ENCODE measurements around the gene CIDEB. TPM values are rescaled to one million over a fixed set of nuclear protein-coding genes. Genes with fewer than 3 reads are reported as not detected.

The CIDEB gene
- total RNA-seq, 4 donors from 2014 or later: 22.3 to 184 (median 136) TPM

DNA sequence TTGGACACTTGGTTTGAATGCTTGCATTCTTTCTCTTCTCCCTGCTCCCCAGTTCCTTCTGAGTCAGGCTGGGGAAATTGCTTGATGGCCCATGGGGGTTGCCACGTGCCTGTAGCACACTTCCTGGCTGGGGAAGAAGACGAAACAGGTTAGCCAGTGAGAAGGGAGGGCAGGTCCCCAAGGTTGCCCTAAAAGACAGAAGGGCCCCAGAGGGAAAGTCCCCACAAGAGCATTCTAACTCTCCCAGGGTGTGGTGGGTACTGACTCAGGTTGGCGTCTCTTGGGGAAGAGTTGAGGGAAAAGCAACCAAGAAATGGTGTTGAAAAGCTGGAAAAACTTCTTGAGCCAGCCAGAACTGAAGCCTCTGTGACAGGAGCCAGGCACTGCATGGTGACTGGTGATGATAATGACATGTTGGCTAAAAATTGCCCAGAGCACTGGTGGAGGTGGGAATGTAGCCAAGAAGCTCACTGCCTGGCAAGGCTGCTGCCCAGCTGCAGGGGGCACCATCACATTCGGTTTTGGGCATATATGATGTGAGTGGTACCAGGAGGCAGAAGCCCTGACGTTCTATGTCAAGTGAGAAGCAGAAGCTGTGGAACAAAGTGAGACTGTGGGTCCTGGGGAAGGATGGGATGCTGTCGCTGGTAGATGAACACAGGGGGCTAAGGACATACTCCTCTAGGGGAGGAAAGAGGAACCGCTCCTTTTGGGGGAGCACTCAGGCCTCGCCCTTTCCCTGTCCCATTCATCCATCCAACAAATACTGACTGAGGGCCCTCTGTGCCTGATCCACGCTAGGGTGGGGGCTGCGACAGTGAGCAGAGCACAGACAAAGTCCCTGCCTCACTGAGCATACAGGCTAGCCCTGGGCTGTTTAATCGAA, 28.2 kb downstream of the CIDEB start:
- Histone ChIP-seq H3K9me3 (no peaks in the 10 kb centered on the region), H3K4me1 (no peaks in the 10 kb centered on the region), H3K36me3 (no peaks in the 10 kb centered on the region), H3K27ac (peak overlapping the region in 1 of 4 donors; percentile 50), H3K27me3 (no peaks in the 10 kb centered on the region), H3K4me3 (no peak overlapping the region)
- TF ChIP-seq POLR2A (IDR thresholded peaks at IDR 0.05): no peak
- TF ChIP-seq, protein P1, sequence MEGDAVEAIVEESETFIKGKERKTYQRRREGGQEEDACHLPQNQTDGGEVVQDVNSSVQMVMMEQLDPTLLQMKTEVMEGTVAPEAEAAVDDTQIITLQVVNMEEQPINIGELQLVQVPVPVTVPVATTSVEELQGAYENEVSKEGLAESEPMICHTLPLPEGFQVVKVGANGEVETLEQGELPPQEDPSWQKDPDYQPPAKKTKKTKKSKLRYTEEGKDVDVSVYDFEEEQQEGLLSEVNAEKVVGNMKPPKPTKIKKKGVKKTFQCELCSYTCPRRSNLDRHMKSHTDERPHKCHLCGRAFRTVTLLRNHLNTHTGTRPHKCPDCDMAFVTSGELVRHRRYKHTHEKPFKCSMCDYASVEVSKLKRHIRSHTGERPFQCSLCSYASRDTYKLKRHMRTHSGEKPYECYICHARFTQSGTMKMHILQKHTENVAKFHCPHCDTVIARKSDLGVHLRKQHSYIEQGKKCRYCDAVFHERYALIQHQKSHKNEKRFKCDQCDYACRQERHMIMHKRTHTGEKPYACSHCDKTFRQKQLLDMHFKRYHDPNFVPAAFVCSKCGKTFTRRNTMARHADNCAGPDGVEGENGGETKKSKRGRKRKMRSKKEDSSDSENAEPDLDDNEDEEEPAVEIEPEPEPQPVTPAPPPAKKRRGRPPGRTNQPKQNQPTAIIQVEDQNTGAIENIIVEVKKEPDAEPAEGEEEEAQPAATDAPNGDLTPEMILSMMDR (IDR thresholded peaks at IDR 0.05): peak in 1 of 6 experiments; percentile 20
- peak in 2 of 3 donors; percentile 61 to 65 for DNase-seq

DNA sequence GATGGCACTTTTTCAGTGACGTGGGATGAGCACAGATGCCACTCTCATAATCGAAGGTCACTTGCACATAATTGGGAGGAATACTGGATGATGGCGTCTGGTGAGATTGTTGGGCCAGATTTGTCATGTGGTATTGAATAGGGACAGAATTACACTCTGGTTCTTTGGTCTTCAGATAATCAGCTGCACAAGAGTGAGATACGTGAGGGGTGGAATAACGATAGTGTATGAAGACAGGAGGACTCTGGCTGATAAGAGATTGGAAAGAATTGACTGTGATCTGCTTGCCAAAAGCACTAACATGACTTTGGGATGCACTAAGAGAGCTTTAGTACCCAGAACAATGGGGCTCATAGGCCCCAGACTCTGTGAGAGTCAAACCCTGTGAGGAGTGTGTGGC, 29.4 kb downstream of the CIDEB start:
- no peak for TF ChIP-seq POLR2A (IDR thresholded peaks at IDR 0.05)
- no peak for DNase-seq
- no peak overlapping the region for H3K4me3 ChIP-seq

DNA sequence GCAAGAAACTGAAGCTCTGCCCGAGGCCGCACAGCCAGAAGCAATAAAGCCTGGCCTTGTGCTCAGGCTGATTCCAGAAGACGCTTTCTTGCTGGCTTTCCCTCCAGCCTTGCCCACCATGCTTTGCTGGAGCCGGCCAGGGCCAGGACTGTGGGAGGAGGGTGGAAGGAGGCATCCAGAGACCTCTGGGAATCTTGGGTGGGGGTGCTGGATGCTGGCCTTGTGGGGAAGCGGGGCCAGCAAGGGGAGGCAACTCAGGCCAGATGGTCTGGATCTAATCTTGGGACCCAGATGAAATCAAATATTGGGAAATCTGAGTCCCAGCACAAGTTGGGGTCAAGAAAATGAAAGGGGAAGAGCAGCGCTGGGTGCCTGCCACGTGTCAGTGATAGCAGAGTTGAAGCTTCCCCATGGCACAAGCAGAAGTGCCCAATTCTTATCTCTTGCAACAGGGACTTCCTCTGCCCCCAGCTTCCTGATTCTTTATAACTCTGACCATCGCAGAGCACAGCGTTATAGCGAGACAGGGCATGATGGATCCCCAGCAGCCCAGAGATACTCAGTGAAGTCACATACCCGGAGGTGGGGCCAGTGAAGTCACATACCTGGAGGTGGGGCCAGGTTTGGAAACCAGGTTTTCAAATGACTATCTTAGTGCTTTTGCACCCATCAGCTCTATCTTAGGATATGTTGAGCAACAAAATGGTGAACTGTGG, 30.0 kb downstream of the CIDEB start:
- Histone ChIP-seq H3K4me3 (no peak overlapping the region), H3K27me3 (no peaks in the 10 kb centered on the region), H3K4me1 (peaks cover 0 to 4% (median 0%) of the 10 kb centered on the region in 4 donors), H3K27ac (peak overlapping the region in 2 of 4 donors; percentile 26 to 55), H3K36me3 (no peaks in the 10 kb centered on the region), H3K9me3 (no peaks in the 10 kb centered on the region)
- peak in 1 of 3 donors; percentile 29 for DNase-seq
- TF ChIP-seq, protein P1 (IDR thresholded peaks at IDR 0.05): no peak
- TF ChIP-seq POLR2A (IDR thresholded peaks at IDR 0.05): no peak

More for the DNA sequence above, 29.4 kb downstream of the CIDEB start:
- H3K4me1 ChIP-seq: peaks cover 0 to 4% (median 0%) of the 10 kb centered on the region in 4 donors
- no peaks in the 10 kb centered on the region for H3K9me3 ChIP-seq
- H3K27ac ChIP-seq: peak overlapping the region in 1 of 4 donors; percentile 55
- no peaks in the 10 kb centered on the region for H3K27me3 ChIP-seq
- H3K36me3 ChIP-seq: no peaks in the 10 kb centered on the region

DNA sequence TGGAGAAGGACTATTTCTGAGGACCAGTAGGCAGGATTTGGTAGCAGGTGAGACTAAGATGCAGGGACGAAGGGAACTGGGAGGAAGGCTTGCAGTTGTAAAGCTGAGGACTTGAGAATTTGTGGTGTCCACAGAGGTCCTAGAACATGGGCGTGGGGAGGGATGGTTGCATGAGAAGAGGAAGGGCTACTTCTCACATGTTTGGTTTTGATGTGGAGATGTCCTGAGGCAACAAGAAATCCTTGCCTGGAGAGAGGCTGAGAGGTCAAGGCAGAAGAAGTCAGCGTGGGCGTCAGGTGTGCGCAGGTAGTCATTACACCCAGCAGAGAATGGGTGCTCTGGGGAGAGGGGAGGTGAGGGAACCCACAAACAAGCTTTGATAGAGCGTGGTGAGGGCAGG, 30.7 kb downstream of the CIDEB start:
- no peaks in the 10 kb centered on the region for H3K27me3 ChIP-seq
- peaks cover 0 to 7% (median 0%) of the 10 kb centered on the region in 4 donors for H3K4me1 ChIP-seq
- H3K9me3 ChIP-seq: no peaks in the 10 kb centered on the region
- no peak for DNase-seq
- H3K4me3 ChIP-seq: no peak overlapping the region
- H3K27ac ChIP-seq: no peak overlapping the region
- no peak for TF ChIP-seq POLR2A (IDR thresholded peaks at IDR 0.05)
- TF ChIP-seq, protein P1 (IDR thresholded peaks at IDR 0.05): no peak
- H3K36me3 ChIP-seq: no peaks in the 10 kb centered on the region

DNA sequence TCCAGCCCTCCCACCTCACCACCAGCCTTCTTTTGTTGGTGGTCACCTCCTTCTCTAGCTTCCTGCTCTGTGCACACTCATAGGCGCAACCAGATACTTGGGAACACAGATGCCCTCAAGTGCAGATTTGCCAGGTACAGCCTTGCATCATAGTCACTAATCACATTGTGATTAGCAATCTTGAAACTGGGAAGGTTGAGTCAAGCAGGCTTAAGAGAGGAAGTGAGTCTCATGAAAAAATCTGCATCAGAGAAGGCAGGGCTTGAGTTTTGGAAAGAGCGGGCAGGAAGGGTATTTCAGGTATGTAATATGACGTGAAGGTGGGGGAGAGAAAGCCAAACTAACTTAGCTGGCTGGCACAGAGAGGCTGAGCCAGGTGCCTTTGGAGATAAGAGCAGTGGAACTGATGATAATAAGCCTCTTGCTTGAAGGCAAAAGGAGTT, 33.7 kb downstream of the CIDEB start:
- H3K4me3 ChIP-seq: no peak overlapping the region
- H3K9me3 ChIP-seq: no peaks in the 10 kb centered on the region
- H3K27me3 ChIP-seq: no peaks in the 10 kb centered on the region
- peak overlapping the region in 2 of 4 donors; percentile 58 to 71 for H3K27ac ChIP-seq
- H3K4me1 ChIP-seq: peaks cover 0 to 10% (median 7%) of the 10 kb centered on the region in 4 donors
- H3K36me3 ChIP-seq: peaks cover 0 to 5% (median 0%) of the 10 kb centered on the region in 3 donors
- TF ChIP-seq POLR2A (IDR thresholded peaks at IDR 0.05): no peak
- TF ChIP-seq, protein P1 (IDR thresholded peaks at IDR 0.05): no peak
- peak in 1 of 3 donors; percentile 41 for DNase-seq

Data from Peyer's patch (tissue), 4 donors.